Parietal lobe (tissue), 2 donors: ENCODE results near the gene TSFM. TPM values are rescaled to one million over a fixed set of nuclear protein-coding genes. Genes with fewer than 3 reads are reported as not detected.

Experiments used
- small RNA-seq: library from RNA; depleted of rRNA; stranded (forward); fragments of <200 nt; gene quantifications from one replicate; pipeline ENCODE3, GENCODE V24; 2014; ENCODE audit warnings: low replicate concordance
- total RNA-seq: library from RNA; depleted of rRNA; stranded (reverse); fragments of >200 nt; gene quantifications from one replicate; pipeline ENCODE4 v1.2.3, GENCODE V29; 2014

Gene TSFM
- total RNA-seq, result 24.1 TPM

DNA sequence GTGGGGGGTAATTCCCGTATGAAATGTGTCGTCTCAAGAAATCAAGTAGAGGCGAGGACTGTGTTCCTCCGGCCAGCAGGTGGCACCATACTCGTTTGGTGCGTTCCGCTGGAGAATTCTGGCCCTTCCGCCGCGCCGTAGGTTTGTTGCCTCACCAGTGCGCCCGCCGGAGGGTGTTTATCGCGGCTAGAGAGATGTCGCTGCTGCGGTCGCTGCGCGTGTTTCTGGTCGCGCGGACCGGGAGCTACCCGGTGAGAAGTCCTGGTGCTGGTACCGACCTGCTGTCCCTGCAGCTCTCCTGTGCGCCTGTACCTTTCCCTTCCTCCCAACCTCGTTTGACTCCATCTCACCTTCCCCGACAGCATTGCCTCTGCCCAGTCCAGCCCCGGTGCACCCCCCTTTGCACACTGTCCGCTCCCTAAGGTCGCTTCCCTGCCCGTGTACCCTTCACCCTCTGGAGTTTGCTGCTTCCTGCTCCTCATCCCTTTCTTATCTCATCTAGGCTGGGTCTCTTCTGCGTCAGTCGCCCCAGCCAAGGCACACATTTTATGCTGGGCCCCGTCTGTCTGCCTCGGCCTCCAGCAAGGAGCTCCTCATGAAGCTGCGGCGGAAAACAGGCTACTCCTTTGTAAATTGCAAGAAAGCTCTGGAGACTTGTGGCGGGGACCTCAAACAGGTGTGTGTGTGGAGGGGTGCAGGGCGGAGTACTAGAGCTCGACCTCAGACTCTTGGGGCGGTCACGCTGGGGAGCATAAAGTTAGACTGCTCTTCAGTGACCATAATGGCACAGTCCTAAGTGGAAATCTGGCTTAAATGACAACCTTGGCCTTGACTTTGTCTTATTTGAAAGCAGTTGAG is at the start of gene TSFM:
TSFM (plus strand) TSS at position 180 of the 858 bp plus-strand sequence; CDS start at position 195, 15 bp downstream.

DNA sequence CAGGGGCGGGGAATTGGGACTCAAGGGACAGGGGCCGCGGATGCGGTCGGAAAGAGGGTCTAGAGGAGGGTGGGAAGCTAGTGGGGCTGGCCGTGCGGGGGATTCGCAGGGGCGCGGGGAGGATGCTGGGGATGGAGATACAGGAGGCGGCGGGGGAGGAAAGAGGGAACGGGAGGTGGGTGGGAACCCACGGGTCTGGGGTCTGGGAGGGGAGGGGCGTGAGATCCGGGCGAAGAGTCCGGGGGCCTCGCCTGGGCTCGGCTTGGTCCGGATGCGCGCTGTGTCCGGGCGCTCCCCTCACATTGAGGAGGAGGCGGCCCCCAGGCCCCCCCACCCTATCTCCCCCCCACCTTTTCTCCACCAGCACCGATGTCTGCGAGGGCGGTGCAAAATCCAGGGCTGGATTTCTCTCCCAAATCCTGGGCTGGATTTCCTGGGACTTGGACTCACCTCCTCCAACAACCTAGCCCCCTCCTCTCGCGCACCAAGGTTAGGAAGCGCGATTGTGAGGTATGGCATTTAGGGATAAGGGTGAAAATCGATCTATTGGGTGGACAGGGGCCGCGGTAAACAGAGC is 43.8 kb upstream of the TSFM start, which contains the start of gene AGAP2:
AGAP2 (minus strand) TSS at position 82 of the 577 bp plus-strand sequence. CDS start 496 bp downstream, outside the sequence.

DNA sequence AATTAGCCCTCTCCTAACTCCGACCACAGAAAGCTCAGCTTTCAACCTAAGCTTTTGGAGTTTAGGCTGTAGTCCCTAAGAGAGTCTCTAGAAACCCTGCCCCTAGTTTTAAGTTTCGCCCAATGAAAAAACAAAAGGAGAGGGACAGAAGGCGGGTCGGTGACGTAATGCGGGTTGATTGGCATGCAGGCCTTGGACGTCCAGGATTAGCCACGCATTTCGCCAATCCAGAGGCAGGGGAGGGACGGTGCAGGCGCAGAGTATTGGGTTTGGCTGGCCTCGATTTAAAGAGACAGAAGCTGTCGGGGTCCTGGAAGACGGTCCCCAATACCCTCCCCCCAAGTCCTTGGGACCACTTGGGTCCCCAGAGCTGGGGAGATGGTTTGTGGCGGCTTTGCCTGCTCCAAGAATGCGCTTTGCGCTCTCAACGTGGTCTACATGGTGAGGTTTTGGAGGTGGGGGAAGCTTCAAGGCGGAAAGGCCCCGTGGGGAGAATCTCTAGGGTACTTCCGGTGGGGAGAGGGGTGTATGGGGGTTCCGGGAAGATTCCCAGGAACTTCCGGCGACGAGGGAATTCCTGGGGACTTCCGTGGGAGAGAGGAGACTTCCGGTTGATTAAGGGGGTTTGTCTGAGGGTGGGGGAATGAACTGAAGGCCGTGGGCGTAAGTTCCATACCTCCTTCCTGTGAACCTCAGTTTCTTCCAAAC is 37.7 kb upstream of the TSFM start, which contains the start of gene TSPAN31:
TSPAN31 (plus strand) TSS at position 263 of the 708 bp plus-strand sequence; CDS start at position 379, 116 bp downstream.

DNA sequence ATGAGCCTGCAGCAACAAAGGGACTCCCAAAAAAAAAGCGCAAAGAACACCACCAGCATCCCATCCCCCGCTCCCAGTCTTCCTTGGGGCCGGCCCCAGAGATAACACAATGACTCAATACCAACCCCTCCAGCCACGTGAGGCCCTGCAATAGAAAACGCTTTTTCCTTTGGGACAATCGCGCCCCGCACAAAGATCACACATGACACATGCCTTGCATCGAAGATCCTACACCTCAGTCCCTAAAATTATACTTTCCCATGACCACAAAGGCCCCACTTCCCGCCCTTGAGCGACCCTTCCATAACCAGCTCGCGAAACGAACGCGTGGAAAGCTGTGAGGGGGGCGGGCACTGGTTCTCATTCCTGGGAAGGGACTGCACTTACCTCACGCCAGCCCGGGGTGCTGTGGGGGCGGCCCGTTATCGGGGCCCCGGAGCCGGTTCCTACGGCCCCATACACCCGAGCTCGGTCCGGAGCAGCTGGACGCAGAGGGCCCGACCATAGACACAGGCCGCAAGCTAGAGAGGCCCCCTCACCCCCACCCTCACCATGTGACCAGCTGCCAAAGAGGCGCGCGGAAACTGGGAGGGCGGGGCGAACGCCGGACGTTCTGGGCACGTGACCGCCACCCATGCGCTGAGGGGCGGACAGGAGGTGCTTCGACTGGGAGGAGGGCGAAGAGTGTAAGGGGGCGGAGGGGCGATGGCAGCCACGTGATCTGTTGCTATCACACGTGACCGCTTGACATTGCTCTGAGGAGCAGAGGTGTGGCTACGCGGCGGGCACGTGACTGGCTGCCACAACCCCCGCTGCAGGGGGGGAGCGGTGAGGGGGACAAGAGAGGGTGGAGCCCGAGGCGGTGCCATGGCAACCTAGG is 30.6 kb upstream of the TSFM start, which contains the start of gene CDK4:
CDK4 (minus strand) TSS at position 523 of the 880 bp plus-strand sequence. CDS start 593 bp downstream, outside the sequence.

DNA sequence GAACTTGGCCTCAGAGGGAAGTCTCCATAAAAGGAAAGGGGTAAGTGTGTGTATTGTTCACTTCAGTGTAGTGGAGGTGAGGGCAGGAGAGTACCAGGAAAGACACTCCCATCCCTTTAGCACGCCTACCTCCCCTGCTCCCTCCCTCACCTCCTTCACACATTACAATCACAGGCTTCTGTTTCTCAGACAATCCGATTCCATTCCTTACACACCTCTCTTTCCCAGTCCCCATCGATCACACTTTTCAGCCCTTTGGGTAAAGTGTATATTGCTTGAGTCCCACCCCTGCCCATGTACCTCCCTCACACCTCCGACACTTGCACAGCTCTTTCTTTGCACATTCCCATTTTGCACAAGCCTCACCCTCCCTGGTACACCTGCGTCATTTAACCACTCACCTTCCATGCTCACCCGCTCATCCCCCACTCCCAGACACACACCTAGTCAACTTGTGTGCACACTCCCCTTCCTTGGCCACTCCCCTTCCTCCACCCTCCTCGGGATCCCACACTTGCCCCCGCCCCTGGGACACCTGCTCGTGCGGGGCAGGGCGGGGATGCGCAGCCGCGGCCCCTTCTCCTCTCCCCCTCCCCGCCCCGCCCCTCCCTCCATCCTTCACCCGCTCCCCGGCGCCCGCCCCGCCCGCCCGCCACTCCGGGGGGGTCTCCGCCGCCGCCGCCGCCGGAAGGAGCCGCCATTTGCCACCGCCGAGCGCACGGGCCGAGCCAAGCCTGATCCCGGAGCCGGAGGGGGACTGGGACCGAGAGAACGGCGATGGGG is 28.0 kb upstream of the TSFM start, which contains the start of gene MARCHF9:
MARCHF9 (plus strand) TSS at position 693 of the 783 bp plus-strand sequence. CDS start 426 bp downstream, outside the sequence.

DNA sequence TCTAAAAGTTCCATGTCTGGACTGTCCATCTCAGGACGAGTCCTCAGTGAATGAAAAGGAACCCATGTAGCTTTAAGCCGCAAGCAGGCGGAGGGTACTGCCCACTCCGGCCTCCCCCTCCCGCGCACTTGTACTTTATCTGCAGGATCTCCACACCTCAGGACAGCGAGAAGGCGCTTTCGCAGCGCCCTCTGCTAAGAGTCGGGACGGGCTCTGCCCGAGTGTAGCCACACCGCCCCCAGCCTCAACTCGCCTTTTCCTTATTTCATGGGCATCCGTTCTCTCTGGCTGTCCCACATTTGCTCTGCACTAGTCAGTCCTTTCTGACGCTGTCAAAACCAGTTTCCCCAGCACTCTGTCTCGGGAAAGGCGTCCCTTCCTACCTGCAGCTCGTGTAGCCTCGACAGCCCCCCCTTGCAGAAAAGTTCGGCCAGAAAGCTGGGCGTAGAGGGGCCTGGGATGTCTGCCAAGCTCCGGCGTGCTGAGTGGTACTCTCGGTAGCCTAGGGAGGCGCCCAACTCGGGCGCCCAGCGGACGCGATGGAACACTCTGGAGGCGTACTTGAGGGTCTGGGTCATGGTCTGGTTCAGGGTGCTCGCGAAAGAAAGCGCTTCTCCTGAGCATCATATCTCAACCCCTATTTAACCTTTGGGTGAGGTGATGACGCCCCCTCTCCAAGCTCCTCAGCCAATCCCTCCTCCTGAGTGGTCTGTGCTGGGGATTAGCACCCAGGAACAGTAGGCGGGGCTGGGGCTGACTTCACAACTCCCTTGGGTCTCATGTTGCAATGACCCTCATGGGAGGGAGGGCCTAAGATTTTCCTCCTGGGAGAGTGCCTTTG is 15.9 kb upstream of the TSFM start, which contains the start of gene CYP27B1:
CYP27B1 (minus strand) TSS at position 615 of the 841 bp plus-strand sequence; CDS start at position 578, 37 bp downstream.

DNA sequence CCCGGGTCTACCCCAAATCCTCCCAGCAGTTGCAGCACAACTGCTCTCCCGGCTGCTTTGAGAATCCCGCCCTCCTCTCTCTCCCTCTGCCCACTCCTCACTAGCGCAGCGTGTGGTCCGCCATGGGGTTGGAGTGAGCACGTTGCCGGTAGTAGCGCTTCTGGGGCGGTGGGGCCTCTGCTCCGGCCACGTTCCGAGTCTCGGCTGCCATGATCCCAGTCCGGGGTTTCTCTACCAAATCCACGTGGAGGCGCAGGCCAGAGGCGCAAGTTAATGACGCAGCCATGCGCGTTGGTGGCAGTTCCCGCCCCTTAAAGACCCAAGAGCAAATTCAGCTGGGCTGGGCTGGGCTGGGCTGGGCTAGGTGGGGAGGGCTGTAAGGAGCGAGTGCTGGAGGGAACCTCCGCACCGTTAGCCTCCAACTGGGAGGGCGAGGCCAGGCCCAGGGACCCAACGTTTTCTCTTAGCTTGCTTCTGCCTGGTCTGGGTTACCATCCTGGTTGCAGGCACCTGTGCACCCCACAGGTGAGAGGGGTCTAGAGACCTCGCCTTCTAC is 10.6 kb upstream of the TSFM start, which contains the start of gene METTL1:
METTL1 (minus strand) TSS at position 233 of the 556 bp plus-strand sequence; CDS start at position 211, 22 bp downstream.

DNA sequence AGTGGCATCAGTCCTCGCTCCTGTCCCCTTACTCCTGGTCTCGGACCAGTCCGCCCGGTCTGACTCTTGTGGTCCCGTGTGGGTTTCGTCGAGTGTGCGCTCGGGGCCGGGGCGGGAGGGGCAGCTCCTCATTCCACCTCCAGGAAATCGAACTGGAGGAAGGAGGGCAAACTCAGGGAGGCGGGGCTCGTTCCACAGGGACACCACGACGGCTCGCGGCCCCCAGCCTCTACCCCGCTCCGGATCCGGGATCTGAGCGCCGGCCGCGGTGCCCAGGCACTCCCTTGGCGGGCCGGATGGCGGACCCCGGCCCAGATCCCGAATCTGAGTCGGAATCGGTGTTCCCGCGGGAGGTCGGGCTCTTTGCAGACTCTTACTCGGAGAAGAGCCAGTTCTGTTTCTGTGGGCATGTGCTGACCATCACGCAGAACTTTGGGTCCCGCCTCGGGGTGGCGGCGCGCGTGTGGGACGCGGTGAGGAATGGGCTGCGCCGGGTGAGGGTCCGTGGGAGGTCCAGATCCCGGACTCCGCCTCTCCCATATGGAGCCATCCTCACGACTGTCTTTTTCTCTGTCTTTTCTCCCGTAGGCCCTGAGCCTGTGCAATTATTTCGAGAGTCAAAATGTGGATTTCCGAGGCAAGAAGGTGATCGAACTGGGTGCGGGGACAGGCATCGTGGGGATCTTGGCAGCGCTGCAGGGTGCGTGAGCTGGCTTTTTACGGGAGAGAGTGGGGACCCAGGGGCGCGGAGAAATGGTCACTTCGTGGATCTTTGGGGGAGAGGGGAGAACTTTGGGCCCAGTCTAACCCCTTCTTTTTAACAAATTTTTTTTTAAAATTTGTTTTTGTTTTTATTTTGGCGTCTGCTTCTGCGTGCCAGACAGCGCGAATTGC is 9.9 kb upstream of the TSFM start, which contains the start of gene EEF1AKMT3:
EEF1AKMT3 (plus strand) TSS at position 186 of the 894 bp plus-strand sequence; CDS start at position 297, 111 bp downstream.

DNA sequence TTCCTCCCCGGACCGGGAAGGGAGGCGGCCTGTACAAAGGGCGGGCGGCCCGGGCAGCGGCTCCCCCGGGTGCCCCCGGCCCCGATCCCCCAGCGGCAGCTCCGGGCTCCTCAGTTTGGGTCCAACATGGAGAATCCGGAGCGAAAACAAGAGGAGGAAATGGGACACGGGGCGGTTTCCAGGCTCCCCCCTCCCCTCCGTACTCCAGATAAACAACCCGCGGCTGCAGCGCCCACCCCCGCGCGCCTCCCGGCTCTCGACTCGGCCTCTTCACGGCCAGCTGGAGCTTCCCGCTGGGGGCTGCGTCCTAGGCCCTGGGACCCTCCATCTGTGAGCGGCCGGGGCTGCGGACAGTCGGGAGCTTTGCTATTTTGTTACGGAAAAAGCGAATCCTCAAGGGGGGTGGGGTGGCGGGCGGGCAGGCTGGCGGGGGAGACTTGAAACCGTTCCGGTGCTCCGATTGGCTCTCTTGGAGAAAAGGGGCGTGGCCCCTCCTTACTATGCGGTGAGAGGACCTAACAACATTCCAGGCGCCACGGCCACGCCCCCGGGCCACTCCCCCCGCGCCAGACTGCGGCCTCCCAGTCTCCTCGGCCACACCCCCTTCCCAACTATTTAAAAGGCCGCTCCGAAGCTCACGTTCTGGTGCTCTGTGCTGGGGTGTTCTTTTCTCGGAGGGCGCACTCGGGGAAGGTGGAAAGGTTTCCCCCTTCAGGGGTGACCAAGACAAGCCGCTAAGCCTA is 64.2 kb downstream of the TSFM start, which contains the start of gene CTDSP2:
CTDSP2 (minus strand) TSS at position 153 of the 743 bp plus-strand sequence. CDS start 294 bp downstream, outside the sequence.

Small RNA genes within 50 kb of the gene (small RNA-seq; reads per million reads assigned to genes)
- 6.6 reads per million, percentile 88 among the genes with 10 or more reads in this experiment for gene MIR26A2
- not detected for gene RNU6-1083P

Other genes with a start within 250 kb of the TSFM start
- gene DCTN2, start 235.6 kb upstream of the TSFM start, total RNA-seq, result 153 TPM
- 97.0 TPM for gene KIF5A, start 232.7 kb upstream of the TSFM start, total RNA-seq
- gene PIP4K2C, start 191.6 kb upstream of the TSFM start, total RNA-seq, result 13.8 TPM
- gene DTX3, start 178.0 kb upstream of the TSFM start, total RNA-seq, result 81.7 TPM
- gene ARHGEF25, start 171.4 kb upstream of the TSFM start, total RNA-seq, result 40.7 TPM
- gene B4GALNT1, start 149.6 kb upstream of the TSFM start, total RNA-seq, result 103 TPM
- 115 TPM for gene OS9, start 88.7 kb upstream of the TSFM start, total RNA-seq
- gene AGAP2, start 44.0 kb upstream of the TSFM start, total RNA-seq, result 40.7 TPM
- gene TSPAN31, start 37.7 kb upstream of the TSFM start, total RNA-seq, result 25.7 TPM
- 55.4 TPM for gene CDK4, start 30.5 kb upstream of the TSFM start, total RNA-seq
- gene MARCHF9, start 27.7 kb upstream of the TSFM start, total RNA-seq, result 18.8 TPM
- gene CYP27B1, start 15.7 kb upstream of the TSFM start, total RNA-seq, result 0.94 TPM
- 2.8 TPM for gene METTL1, start 10.7 kb upstream of the TSFM start, total RNA-seq
- 2.5 TPM for gene EEF1AKMT3, start 10.2 kb upstream of the TSFM start, total RNA-seq
- 4.4 TPM for gene AVIL, start 35.9 kb downstream of the TSFM start, total RNA-seq
- gene CTDSP2, start 63.9 kb downstream of the TSFM start, total RNA-seq, result 45.1 TPM
- gene ATP23, start 158.8 kb downstream of the TSFM start, total RNA-seq, result 7.5 TPM